ENCODE data around the gene CCDC107. TPM values are rescaled to one million over a fixed set of nuclear protein-coding genes. Genes with fewer than 3 reads are reported as not detected.

Gene CCDC107
- total RNA-seq, 4 donors from 2014 or later: 15.1 to 30.5 (median 21.2) TPM

DNA sequence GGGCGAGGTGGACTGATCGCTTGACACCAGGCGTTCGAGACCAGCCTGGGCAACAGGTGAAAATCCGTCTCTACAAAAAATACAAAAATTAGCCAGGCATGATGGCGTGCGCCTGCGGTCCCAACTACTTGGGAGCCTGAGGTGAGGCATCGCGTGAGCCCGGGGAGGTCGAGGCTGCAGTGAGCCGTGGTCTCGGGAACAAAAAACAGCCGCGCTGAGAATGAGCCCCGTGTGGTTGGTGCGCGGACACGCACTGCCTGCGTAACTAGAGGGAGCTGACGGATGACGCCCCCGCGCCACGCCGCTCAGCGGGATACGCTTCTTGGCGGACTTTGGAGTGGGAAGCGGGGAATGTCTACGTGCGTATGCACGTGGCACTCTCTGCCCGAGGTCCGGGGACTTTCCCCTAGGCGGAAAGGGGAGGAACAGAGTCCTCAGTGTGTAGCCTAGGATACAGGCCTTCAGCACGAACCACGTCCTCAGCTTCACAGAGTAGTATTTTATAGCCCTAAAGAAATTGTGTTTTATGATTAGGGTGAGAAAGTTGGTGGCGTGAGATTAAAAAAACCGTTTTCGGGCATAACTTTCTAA, 451 bp upstream of the CCDC107 start, which contains the start of gene RMRP:
TSS of gene RMRP (minus strand) at position 474 of the 591 bp plus-strand sequence.
- DNase-seq (ENCODE audit: low spot score in 2 of 2): peak; percentile 95 to 99
- 0% methylated on average over 27 to 42 of the region's 42 CpGs for WGBS, 2 donors
- intact Hi-C loops (cut with DNase I; ENCODE audit: low total_unique reads): no loop called here
- peak within 1 kb of the TSS; percentile 70 for H3K4me3 ChIP-seq (ENCODE audit: low read depth, poor library complexity, severe bottlenecking)
- peak in 1 of 3 donors; percentile 47 for TF ChIP-seq CTCF (IDR thresholded peaks at IDR 0.05)
- no peak for TF ChIP-seq POLR2A (IDR thresholded peaks at IDR 0.05)

DNA sequence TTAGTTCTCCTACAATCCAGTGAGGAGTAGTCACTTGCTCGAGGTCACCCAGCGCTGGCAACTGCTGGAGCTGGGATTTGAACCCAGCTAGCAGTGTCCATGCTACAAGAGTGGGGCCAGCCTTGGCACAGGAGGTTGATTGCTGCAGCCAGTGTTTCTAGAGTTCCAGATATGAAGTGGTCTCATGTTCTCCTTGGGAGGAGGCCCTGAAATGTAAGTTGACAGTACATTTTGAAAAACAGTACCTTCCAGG, 802 bp downstream of the CCDC107 start:
- 0% methylated on average over 2 of the region's 2 CpGs for WGBS, 2 donors
- DNase-seq (ENCODE audit: low spot score in 2 of 2): no peak
- peak overlapping the region; percentile 70 for H3K4me3 ChIP-seq (ENCODE audit: low read depth, poor library complexity, severe bottlenecking)
- intact Hi-C loops (cut with DNase I; ENCODE audit: low total_unique reads): no loop called here
- TF ChIP-seq CTCF (IDR thresholded peaks at IDR 0.05) (no peak), POLR2A (IDR thresholded peaks at IDR 0.05) (no peak)

DNA sequence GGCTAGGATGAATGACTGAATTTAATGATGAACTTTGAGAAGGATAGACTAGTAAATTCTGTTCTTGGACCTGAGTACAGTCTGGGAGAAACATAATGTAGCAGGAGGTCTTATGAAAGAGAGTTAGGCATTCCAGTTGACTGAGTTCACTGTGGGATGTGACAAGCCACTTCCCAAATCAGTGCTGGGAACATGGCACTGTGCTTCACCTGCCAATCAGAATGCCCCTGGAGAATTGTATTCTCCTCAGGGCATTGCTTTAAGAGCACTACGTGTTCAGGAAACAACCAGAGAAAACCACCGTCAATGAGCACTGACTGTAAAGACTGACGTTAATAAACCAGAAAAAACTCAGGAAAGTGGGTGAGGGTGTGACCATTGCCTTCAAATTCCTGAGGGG, 1.2 kb downstream of the CCDC107 start:
- no peak for TF ChIP-seq CTCF (IDR thresholded peaks at IDR 0.05)
- no peak for TF ChIP-seq POLR2A (IDR thresholded peaks at IDR 0.05)
- DNase-seq (ENCODE audit: low spot score in 2 of 2): no peak
- H3K4me3 ChIP-seq (ENCODE audit: low read depth, poor library complexity, severe bottlenecking): no peak overlapping the region
- WGBS, 2 donors: 51 to 57% methylated on average over 3 of the region's 3 CpGs
- intact Hi-C loops (cut with DNase I; ENCODE audit: low total_unique reads): no loop called here

GRCh38 chr9:35660966-35661415, 2.9 kb downstream of the CCDC107 start:
- TF ChIP-seq POLR2A (IDR thresholded peaks at IDR 0.05) (no peak), CTCF (IDR thresholded peaks at IDR 0.05) (no peak)
- intact Hi-C loops (cut with DNase I; ENCODE audit: low total_unique reads): no loop called here
- WGBS, 2 donors: 45 to 50% methylated on average over 9 of the region's 9 CpGs
- no peak for DNase-seq (ENCODE audit: low spot score in 2 of 2)
- H3K4me3 ChIP-seq (ENCODE audit: low read depth, poor library complexity, severe bottlenecking): no peak overlapping the region

- DNase-seq (ENCODE audit: low spot score in 2 of 2): no peak
- TF ChIP-seq POLR2A (IDR thresholded peaks at IDR 0.05) (no peak), CTCF (IDR thresholded peaks at IDR 0.05) (no peak)
- H3K4me3 ChIP-seq (ENCODE audit: low read depth, poor library complexity, severe bottlenecking): no peak overlapping the region
- intact Hi-C loops (cut with DNase I; ENCODE audit: low total_unique reads): no loop called here
- 64 to 67% methylated on average over 3 of the region's 3 CpGs for WGBS, 2 donors
These were observed 3.8 kb downstream of the CCDC107 start for GRCh38 chr9:35661756-35662350.

- intact Hi-C loops (cut with DNase I; ENCODE audit: low total_unique reads): no loop called here
- TF ChIP-seq POLR2A (IDR thresholded peaks at IDR 0.05) (no peak), CTCF (IDR thresholded peaks at IDR 0.05) (no peak)
- no peak overlapping the region for H3K4me3 ChIP-seq (ENCODE audit: low read depth, poor library complexity, severe bottlenecking)
- 85 to 88% methylated on average over 7 of the region's 7 CpGs for WGBS, 2 donors
- DNase-seq (ENCODE audit: low spot score in 2 of 2): no peak
These were observed 4.3 kb downstream of the CCDC107 start for GRCh38 chr9:35662437-35662836.
